ENCODE data around the gene PCDHGA3.
"Not testable (repeated sequence)": the region's sequence is repeated elsewhere in the genome, so short reads cannot be mapped to it uniquely, and the experiment has no call there.

The PCDHGA3 gene

GRCh38 chr5:141383345-141383744 is 39.7 kb downstream of the PCDHGA3 start:
- no peak for DNase-seq

- no peak for DNase-seq
These were observed 41.0 kb downstream of the PCDHGA3 start for GRCh38 chr5:141384471-141385267.

- not testable (repeated sequence) for DNase-seq
These were observed 44.1 kb downstream of the PCDHGA3 start, which contains the start of gene PCDHGB4 for GRCh38 chr5:141387557-141388311. Gene PCDHGB4 (plus strand): TSS chr5:141387698. CDS start chr5:141387885, 187 bp downstream.

- DNase-seq = no peak
These were observed 45.0 kb downstream of the PCDHGA3 start for GRCh38 chr5:141388661-141389060.

GRCh38 chr5:141389153-141390042 is 45.8 kb downstream of the PCDHGA3 start:
- no peak for DNase-seq

GRCh38 chr5:141392429-141393198 is 49.0 kb downstream of the PCDHGA3 start, which contains the start of gene PCDHGA8:
Gene PCDHGA8 (plus strand): TSS chr5:141392633. CDS start chr5:141392814, 181 bp downstream.
- no peak for DNase-seq

- no peak for DNase-seq
These were observed 49.6 kb downstream of the PCDHGA3 start for GRCh38 chr5:141393267-141393666.

GRCh38 chr5:141394401-141395187 is 51.0 kb downstream of the PCDHGA3 start:
- not testable (repeated sequence) for DNase-seq
